Uterus (tissue), 2 donors: ENCODE measurements around the gene CERS4.

Source experiments
- POLR2A ChIP-seq, 2 donors: fragments of 450-650 bp; IDR thresholded peaks; one replicate each; pipeline ENCODE4 v1.6.1; 2016; ENCODE audit warnings: antibody characterized with exemption in 2 of 2, mild to moderate bottlenecking in 1 of 2, moderate library complexity in 1 of 2
- TF ChIP-seq, protein P1 (sequence below), 4 experiments: fragments of 200-600 bp in 2 of 4; fragments of 450-650 bp in 2 of 4; sonication (generic) in 2 of 4; IDR thresholded peaks; one replicate each; pipeline ENCODE4 v1.5.1; 2016 to 2019; ENCODE audit warnings: antibody characterized with exemption in 4 of 4, mild to moderate bottlenecking in 2 of 4, moderate library complexity in 1 of 4

DNA sequence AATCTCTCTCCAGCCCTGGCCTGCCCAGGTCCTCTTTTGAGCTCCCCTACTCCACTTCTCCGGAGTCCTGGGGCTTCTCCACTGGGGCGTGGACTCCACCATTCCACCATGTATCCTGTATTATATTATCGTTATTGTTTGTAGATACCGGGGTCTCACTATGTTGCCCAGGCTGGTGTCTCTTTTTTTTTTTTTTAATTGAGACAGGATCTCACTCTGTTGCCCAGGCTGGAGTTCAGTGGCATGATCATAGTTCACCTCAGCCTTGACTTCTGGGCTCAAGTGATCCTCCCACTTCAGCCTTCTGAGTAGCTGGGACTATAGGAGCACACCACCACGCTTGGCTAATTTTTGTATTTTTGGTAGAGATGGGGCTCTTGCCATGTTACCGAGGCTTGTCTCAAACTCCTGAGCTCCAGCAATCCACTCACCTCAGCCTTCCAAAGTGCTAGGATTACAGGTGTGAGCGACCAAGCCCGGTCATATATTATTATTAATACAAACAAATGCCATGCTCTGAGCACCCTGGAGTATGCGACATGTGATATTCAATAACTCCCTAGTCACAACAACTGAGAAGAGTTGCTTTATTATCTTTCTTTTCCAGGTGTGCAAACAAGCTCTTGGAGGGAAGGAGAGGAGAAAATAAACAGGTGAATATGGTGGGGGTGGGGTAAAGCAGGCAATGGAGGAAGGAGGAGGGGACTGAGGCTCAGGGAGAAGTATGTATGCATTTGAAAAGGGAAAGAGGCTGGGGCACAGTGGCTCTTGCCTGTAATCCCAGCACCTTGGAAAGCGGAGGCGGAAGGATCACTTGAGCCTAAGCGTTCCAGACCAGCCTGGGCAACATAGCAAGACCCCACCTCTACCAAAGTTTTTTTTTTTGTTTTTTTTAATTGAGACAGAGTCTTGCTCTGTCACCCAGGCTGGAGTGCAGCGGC, 2.8 kb upstream of the CERS4 start:
- TF ChIP-seq, protein P1, sequence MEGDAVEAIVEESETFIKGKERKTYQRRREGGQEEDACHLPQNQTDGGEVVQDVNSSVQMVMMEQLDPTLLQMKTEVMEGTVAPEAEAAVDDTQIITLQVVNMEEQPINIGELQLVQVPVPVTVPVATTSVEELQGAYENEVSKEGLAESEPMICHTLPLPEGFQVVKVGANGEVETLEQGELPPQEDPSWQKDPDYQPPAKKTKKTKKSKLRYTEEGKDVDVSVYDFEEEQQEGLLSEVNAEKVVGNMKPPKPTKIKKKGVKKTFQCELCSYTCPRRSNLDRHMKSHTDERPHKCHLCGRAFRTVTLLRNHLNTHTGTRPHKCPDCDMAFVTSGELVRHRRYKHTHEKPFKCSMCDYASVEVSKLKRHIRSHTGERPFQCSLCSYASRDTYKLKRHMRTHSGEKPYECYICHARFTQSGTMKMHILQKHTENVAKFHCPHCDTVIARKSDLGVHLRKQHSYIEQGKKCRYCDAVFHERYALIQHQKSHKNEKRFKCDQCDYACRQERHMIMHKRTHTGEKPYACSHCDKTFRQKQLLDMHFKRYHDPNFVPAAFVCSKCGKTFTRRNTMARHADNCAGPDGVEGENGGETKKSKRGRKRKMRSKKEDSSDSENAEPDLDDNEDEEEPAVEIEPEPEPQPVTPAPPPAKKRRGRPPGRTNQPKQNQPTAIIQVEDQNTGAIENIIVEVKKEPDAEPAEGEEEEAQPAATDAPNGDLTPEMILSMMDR (IDR thresholded peaks at IDR 0.05) = no peak
- no peak for TF ChIP-seq POLR2A (IDR thresholded peaks at IDR 0.05)
